HUES6 (cell line): Measurements from ENCODE around the gene KCNE1.
"Not testable (repeated sequence)": the region's sequence is repeated elsewhere in the genome, so short reads cannot be mapped to it uniquely, and the experiment has no call there.

Experiments
- H3K27ac ChIP-seq: 2 replicates; pipeline ENCODE4 v1.7.0; 2013; ENCODE audit warnings: low read depth, mild to moderate bottlenecking, low read length, inconsistent platforms
- H3K27me3 ChIP-seq: 2 replicates; pipeline ENCODE4 v1.6.1; 2013; ENCODE audit warnings: low read length; ENCODE audit not compliant: control insufficient read depth, insufficient read depth
- H3K36me3 ChIP-seq: 2 replicates; pipeline ENCODE4 v1.6.1; 2013; ENCODE audit warnings: low read length; ENCODE audit not compliant: control insufficient read depth, insufficient read depth
- H3K4me1 ChIP-seq: 2 replicates; pipeline ENCODE4 v1.6.1; 2013; ENCODE audit warnings: low read length; ENCODE audit not compliant: control insufficient read depth, insufficient read depth
- H3K4me3 ChIP-seq: 2 replicates; pipeline ENCODE4 v1.5.1; 2013; ENCODE audit warnings: low read depth, low read length
- H3K9ac ChIP-seq: one replicate; pipeline ENCODE4 v1.6.1; 2013; ENCODE audit warnings: mild to moderate bottlenecking, low read length
- H3K9me3 ChIP-seq: 2 replicates; pipeline ENCODE4 v1.6.1; 2013; ENCODE audit warnings: low read depth, low read length; ENCODE audit not compliant: control insufficient read depth, insufficient read depth

The KCNE1 gene

GRCh38 chr21:34459426-34459825 lies 52.6 kb downstream of the KCNE1 start:
- H3K9me3 ChIP-seq, H3K27ac ChIP-seq: not testable (repeated sequence)

GRCh38 chr21:34458266-34458665 lies 53.7 kb downstream of the KCNE1 start:
- H3K36me3 ChIP-seq, H3K4me1 ChIP-seq, H3K27me3 ChIP-seq: not testable (repeated sequence)

More at GRCh38 chr21:34459426-34459825, 52.6 kb downstream of the KCNE1 start:
- not testable (repeated sequence) for H3K36me3 ChIP-seq, H3K27me3 ChIP-seq, H3K4me3 ChIP-seq, H3K9ac ChIP-seq, H3K4me1 ChIP-seq

GRCh38 chr21:34456180-34456579 lies 55.8 kb downstream of the KCNE1 start:
- H3K4me1 ChIP-seq, H3K4me3 ChIP-seq, H3K9me3 ChIP-seq, H3K27ac ChIP-seq, H3K27me3 ChIP-seq, H3K9ac ChIP-seq, H3K36me3 ChIP-seq: not testable (repeated sequence)

More at GRCh38 chr21:34458266-34458665, 53.7 kb downstream of the KCNE1 start:
- H3K27ac ChIP-seq, H3K4me3 ChIP-seq, H3K9ac ChIP-seq, H3K9me3 ChIP-seq: not testable (repeated sequence)

GRCh38 chr21:34455628-34456027 lies 56.4 kb downstream of the KCNE1 start:
- H3K4me1 ChIP-seq, H3K27ac ChIP-seq, H3K4me3 ChIP-seq, H3K9me3 ChIP-seq, H3K36me3 ChIP-seq, H3K9ac ChIP-seq, H3K27me3 ChIP-seq: not testable (repeated sequence)

- not testable (repeated sequence) for H3K27ac ChIP-seq, H3K4me3 ChIP-seq, H3K9me3 ChIP-seq, H3K36me3 ChIP-seq, H3K27me3 ChIP-seq, H3K4me1 ChIP-seq, H3K9ac ChIP-seq
These were observed 65.0 kb downstream of the KCNE1 start for GRCh38 chr21:34447018-34447417.

- not testable (repeated sequence) for H3K9me3 ChIP-seq, H3K4me3 ChIP-seq, H3K27me3 ChIP-seq
These were observed 68.5 kb downstream of the KCNE1 start for GRCh38 chr21:34443486-34443885.

GRCh38 chr21:34429710-34430109 lies 82.3 kb downstream of the KCNE1 start:
- H3K9ac ChIP-seq, H3K9me3 ChIP-seq, H3K27ac ChIP-seq, H3K27me3 ChIP-seq, H3K4me3 ChIP-seq, H3K4me1 ChIP-seq, H3K36me3 ChIP-seq: not testable (repeated sequence)

More at GRCh38 chr21:34443486-34443885, 68.5 kb downstream of the KCNE1 start:
- not testable (repeated sequence) for H3K27ac ChIP-seq, H3K9ac ChIP-seq, H3K4me1 ChIP-seq, H3K36me3 ChIP-seq

GRCh38 chr21:34428441-34428840 lies 83.6 kb downstream of the KCNE1 start:
- H3K27ac ChIP-seq, H3K4me3 ChIP-seq, H3K9me3 ChIP-seq, H3K27me3 ChIP-seq, H3K36me3 ChIP-seq, H3K4me1 ChIP-seq, H3K9ac ChIP-seq: not testable (repeated sequence)

- H3K27me3 ChIP-seq, H3K9me3 ChIP-seq, H3K4me3 ChIP-seq, H3K36me3 ChIP-seq, H3K9ac ChIP-seq, H3K4me1 ChIP-seq, H3K27ac ChIP-seq: not testable (repeated sequence)
These were observed 84.7 kb downstream of the KCNE1 start for GRCh38 chr21:34427339-34427738.

- not testable (repeated sequence) for H3K9ac ChIP-seq, H3K4me3 ChIP-seq, H3K36me3 ChIP-seq, H3K27me3 ChIP-seq, H3K4me1 ChIP-seq, H3K27ac ChIP-seq, H3K9me3 ChIP-seq
These were observed 88.2 kb downstream of the KCNE1 start, which contains the start of gene SMIM34 for GRCh38 chr21:34423805-34424204. Gene SMIM34, minus strand, starts transcription at chr21:34423951. Its CDS starts 112 bp downstream, at chr21:34423839.

GRCh38 chr21:34417448-34418077 lies 94.4 kb downstream of the KCNE1 start:
- H3K4me1 ChIP-seq, H3K36me3 ChIP-seq, H3K4me3 ChIP-seq, H3K27me3 ChIP-seq, H3K9ac ChIP-seq, H3K9me3 ChIP-seq, H3K27ac ChIP-seq: not testable (repeated sequence)

GRCh38 chr21:34407294-34407693 lies 104.7 kb downstream of the KCNE1 start:
- not testable (repeated sequence) for H3K27ac ChIP-seq, H3K9me3 ChIP-seq, H3K36me3 ChIP-seq, H3K4me3 ChIP-seq, H3K4me1 ChIP-seq, H3K27me3 ChIP-seq, H3K9ac ChIP-seq
